Sciatic nerve (tissue), 2 donors: ENCODE measurements around the gene NEURL1. TPM values are rescaled to one million over a fixed set of nuclear protein-coding genes. Genes with fewer than 3 reads are reported as not detected.
"Not testable (repeated sequence)": the region's sequence is repeated elsewhere in the genome, so short reads cannot be mapped to it uniquely, and the experiment has no call there.

Experiments
- ATAC-seq: fragments of 200-7000 bp; cut with Tn5 transposase; one replicate; pipeline ENCODE4 v1.9.1; 2020; ENCODE audit warnings: mild to moderate bottlenecking, moderate library complexity
- DNase-seq: peaks from one replicate; pipeline ENCODE4 v3.0.0-alpha.2; 2020; ENCODE audit warnings: low spot score
- intact Hi-C: fragments of 100-400 bp; cut with DNase I; formaldehyde crosslinking; loops from one replicate; pipeline ENCODE4 v1.14.2; 2022
- total RNA-seq: library from RNA; stranded (reverse); fragmentation: NEBNext Ultra II Directional; extraction: Animal tissue kit (Norgen Biotek cat#: 25700); gene quantifications from one replicate; pipeline ENCODE4 v1.2.1, GENCODE V29; 2021
- donor health status: DM: no; HTN: no; CAD: no.
- donor health status: DM: no; HTN: no; CAD: no.

NEURL1 gene
- total RNA-seq, 1 donor from 2014 or later: 0.36 TPM

DNA sequence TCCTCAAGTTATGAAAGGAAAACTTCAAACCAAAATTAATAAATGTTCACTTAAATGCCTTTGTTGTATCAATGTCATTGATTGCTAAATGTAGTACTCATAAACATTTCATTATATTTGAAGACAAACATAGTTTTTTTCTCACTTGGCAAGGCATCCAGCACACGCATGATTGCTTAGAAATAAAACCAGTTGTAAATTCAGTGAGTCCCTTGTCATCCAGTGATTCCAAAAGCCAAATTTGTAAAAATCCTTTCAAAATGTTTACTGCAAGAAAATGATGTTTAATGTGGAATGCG, 6.1 kb upstream of the NEURL1 start:
- DNase-seq (no peak), ATAC-seq (no peak)
- intact Hi-C loops: no loop called here

- intact Hi-C loops: no loop called here
- ATAC-seq (no peak), DNase-seq (no peak)
Observed at GRCh38 chr10:103490986-103491314, 2.6 kb upstream of the NEURL1 start.

DNA sequence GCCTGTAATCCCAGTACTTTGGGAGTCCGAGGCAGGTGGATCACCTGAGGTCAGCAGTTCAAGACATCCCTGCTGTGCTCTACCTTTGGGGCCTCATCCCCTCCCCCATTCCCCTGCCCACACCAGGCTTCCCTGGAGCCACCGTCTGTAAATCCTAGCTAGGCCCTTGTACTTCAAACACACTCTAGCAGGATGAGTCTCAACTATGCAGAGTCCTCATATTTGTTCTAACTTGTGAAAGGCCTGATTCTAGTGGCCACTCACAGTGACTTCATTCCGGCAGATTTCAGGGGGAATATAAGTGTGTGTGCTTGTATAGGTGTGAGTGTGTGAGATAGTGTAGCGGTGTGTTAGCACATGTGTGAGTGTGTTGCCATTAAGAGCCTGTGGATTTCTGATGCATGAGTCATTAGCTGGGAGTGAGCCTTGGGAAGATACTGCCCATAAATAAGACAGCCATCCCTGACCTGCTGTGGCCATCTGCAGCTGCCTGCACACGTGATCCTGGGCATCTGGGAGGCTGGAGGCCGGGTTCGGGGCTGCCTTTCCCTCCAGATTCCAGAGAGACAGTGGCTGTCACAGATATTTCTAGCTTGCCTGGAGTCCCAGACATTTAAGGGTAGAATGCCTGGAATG, 1.7 kb upstream of the NEURL1 start:
- ATAC-seq (peak; percentile 81), DNase-seq (no peak)
- intact Hi-C loops: no loop called here

- DNase-seq: no peak
- no peak for ATAC-seq
- intact Hi-C loops: no loop called here
Observed at GRCh38 chr10:103492655-103493261, 747 bp upstream of the NEURL1 start.

DNA sequence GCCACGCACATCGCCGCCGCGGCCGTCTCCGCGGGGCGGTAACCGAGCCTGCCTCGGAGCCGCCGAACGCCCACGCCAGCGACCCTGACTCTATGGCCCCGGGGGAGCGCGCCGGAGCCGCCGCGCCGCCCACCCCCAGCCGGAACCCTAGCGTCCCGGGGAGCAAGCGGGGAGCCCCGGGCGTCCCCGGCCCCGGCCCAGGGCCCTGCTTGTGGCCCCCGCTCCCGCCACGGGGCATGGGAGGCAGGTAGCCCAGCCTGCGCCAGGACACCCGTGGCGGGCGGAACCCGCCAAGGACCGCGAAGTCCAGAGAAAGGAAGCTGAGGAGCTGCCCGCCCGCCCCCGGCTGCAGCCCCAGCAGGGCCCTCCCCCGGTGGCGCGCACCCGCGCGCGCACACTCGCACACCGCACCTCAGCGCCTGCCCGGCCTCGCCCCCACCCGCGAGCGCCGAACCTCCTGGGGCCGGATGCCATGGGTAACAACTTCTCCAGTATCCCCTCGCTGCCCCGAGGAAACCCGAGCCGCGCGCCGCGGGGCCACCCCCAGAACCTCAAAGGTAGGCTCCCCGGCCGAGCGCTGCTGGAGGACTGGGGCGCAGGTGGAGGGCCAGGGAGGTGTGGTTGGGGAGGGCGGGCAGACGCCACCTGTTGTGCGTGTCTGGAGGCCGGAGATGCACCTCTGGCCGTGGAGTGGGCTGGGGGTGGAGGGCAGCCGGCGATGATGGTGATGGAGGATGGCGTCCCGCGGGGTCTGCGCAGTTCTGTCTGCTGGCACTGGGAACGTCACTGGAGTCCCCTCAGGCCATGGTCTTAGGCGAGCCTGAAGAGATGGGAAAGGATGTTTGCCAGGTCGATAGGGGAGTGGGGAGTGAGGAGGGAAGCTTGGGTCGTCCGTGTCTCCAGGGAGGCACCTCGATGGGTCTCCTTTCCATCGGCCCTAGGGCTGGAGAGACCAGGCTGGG, 692 bp downstream of the NEURL1 start:
- ATAC-seq: no peak
- intact Hi-C loops: no loop called here
- DNase-seq: no peak

DNA sequence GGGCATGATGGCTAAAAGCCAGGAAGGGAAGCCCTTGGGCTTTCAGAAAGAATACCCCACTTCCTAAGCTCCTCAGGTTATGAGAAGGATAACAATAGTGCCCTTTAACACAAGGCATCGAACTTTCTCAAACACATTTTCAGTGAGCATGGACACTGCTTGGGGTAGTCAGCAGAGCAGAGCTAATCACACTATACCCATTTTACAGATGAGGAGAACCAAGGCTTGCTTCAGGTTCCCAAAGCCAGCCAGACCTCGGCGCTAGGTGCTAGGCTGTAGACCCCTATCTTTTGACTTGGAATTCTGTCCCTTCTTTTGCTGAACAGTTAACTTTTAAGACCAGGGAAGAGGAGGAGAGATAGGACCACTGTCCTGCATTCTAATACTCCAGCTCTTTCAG, 1.8 kb downstream of the NEURL1 start:
- intact Hi-C loops: no loop called here
- DNase-seq (no peak), ATAC-seq (no peak)

DNA sequence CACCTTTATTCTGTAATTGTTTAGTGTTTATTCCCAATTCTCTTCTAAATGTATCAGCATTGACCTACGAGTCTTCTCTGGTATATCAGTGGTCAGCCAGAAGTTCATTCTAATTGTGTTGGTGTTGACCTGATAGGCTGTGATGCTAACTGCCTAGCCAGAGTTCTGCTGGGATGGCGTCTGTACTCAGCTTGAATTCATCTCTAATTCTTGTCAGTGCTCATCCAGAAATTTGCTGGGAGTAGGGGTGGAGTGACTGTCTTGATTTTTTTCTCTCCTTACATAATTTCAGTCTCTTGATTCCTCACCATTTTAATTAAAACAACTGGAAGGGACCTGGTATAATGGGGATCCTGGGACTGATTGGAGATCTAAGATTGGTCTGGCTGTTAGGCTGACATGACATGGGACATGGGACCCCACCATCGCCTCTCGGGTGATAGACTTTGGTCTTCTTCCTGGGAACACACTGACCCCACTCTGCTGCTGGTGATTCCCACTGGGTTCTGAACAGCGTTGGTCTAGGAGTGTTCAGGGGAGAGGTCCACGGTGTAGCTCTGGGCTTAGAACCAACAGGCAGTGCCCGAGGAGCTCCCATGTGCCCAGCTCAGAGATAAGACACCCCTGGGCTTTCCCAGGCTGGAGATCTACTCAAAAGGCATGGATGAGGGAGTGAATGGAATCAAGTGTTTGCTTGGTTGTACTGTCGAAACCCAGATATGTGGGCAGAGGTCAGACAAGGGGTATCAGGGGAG, 3.8 kb downstream of the NEURL1 start:
- ATAC-seq: no peak
- DNase-seq: no peak
- intact Hi-C loops: no loop called here

DNA sequence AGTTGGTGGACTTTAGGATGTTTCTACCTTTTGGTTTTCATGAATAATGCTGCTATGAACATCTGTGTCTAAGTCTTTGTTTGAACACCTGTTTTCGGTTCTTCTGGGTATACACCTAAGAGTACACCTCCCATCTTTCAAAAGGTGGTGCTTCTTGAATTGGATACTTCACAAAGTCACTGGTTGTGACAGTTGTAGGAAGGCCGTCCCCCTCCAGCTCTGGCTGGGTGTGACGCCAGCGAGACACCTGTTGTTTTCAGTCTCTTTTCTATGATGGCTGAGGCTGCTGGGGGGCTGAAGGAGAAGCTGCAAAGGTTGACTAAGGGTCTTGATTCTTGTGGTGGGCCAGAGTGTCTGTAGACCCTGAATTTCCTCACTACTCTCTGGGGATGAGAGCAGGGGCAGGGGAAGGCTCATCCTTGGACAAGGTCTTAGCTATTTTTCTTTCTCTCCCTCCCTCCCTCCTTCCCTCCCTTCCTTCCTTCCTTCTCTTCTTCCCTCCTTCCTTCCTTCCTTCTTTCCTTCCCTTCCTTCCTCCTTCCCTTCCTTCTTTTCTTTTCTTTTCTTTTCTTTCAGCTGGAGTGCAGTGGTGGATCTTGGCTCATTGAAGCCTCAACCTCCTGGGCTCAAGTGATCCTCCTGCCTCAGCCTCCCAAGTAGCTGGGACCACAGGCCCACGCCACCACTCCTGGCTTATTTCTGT, 5.6 kb downstream of the NEURL1 start:
- no peak for ATAC-seq
- intact Hi-C loops: no loop called here
- no peak for DNase-seq

- DNase-seq: no peak
- intact Hi-C loops: no loop called here
- ATAC-seq: no peak
Observed at GRCh38 chr10:103499881-103500280, 6.4 kb downstream of the NEURL1 start.

GRCh38 chr10:103500481-103500880, 7.0 kb downstream of the NEURL1 start:
- no peak for DNase-seq
- intact Hi-C loops: no loop called here

DNA sequence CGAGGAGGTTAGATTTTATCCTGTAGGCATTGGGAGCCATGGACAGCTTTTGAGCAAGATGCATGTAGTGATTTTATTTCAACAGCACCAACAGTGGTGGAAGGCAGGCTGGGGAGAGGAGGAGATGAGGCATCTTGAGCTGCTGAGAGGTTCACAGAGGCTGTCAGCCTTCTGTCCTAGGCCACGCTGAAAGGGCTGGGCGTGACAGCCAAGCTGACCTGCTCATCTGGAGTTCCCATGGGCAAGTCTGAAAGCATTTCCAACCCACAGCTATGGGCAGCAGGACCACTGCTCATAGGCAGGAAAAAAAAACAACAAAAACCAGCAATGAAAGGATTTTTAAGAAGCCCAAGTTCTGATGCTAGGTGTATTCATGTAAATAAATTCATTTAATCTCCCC, 7.7 kb downstream of the NEURL1 start:
- DNase-seq (no peak), ATAC-seq (no peak)
- intact Hi-C loops: no loop called here

More at GRCh38 chr10:103500481-103500880, 7.0 kb downstream of the NEURL1 start:
- ATAC-seq: no peak

DNA sequence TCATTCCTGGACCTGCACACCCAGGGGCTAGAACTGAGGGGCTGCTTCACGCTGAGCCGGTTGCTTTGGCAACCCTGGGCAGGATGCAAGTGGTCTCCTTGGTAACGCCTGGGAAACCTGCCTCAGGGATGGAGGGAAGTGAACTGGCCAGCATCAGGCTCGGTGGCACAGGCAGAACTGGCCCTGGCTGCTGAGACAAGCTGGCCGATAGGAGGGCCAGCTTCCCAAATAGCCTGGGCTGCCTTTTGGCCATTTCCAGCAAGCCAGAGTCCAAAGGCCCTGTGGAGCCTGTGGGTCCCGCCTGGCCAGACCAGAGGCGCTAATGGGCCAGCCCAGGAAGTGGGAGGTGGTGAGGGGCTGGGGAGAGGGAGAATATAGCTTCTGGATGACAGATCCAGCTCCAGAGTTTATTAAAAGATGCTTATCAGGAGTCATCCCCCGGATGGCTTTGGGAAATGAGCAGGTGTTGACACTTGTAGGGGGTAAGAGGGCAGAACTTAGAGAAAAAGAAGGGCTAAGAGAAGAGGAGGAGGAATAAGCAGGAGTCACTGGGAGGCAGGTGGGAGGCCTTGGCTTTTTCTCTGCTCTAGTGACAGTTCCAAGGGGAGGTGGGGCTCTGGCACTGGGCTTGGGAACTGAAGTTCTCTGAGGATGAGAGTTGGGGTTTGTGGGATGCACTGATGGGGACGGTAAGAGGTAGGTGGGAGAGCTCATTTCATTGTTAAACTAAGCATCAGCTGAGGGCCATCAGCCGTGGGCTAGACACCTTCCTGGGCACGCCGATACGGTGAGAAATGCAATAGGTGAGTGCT, 9.6 kb downstream of the NEURL1 start:
- no peak for ATAC-seq
- no peak for DNase-seq
- intact Hi-C loops: no loop called here

DNA sequence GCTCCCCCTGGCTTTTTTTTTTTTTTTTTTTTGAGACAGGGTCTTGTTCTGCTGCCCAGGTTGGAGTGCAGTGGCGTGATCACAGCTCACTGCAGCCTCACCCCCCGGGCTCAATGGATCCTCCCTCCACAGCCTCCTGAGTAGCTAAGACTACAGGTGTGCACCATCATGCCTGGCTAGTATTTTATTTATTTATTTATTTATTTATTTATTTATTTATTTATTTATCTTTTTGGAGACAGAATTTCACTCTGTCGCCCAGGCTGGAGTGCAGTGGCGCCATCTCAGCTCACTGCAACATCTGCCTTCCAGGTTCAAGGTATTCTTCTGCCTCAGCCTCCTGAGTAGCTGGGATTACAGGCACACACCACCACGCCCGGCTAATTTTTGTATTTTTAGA, 10.3 kb downstream of the NEURL1 start:
- intact Hi-C loops, DNase-seq, ATAC-seq: not testable (repeated sequence)

DNA sequence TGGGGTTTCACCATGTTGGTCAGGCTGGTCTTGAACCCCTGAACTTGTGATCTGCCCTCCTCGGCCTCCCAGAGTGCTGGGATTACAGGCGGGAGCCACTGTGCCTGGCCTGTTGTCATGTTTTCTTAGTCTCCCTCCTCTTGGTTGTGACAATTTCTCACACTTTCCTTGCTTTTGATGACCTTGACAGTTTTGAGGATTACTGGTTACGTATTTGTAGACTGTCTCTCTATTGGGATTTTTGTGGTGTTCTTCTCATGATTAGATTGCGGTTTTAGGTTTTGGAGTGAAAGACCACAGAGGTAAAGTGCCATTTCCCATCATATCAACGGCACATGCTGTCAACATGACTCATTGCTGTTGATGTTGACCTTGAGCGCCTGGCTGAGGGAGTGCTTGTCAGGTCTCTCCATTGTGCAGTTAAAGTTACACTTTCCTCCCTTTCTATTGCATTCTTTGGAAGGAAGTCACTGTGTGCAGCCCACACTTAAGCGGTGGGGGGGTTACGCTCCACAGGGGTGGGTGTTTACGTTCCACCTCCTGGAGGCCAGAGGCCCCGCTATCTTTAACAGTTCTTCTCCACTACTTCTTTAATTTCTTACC, 10.8 kb downstream of the NEURL1 start:
- DNase-seq (no peak), ATAC-seq (no peak)

GRCh38 chr10:103506061-103506460, 12.6 kb downstream of the NEURL1 start:
- intact Hi-C loops: no loop called here
- no peak for DNase-seq
- ATAC-seq: no peak

More for the DNA sequence above, 10.8 kb downstream of the NEURL1 start:
- intact Hi-C loops: no loop called here

GRCh38 chr10:103507235-103508191, 14.0 kb downstream of the NEURL1 start:
- intact Hi-C loops: no loop called here
- no peak for ATAC-seq
- DNase-seq: no peak
